Dendritic cell treated with granulocyte-macrophage colony-stimulating factor and Interleukin-4, amounts not matched to agents 40 ng/mL and 50 ng/mL, for 4 days (primary cell): ENCODE results near the gene FHOD3.
"Not testable (repeated sequence)": the region's sequence is repeated elsewhere in the genome, so short reads cannot be mapped to it uniquely, and the experiment has no call there.

Source experiments
- H3K27ac Mint-ChIP-seq: one replicate; pipeline ENCODE4 v1.8.0; 2022; ENCODE audit warnings: mild to moderate bottlenecking, mixed read lengths
- H3K27me3 Mint-ChIP-seq: one replicate; pipeline ENCODE4 v1.8.0; 2022; ENCODE audit warnings: mild to moderate bottlenecking, mixed read lengths
- H3K36me3 Mint-ChIP-seq: one replicate; pipeline ENCODE4 v1.8.0; 2022; ENCODE audit warnings: low read depth, mixed read lengths
- H3K4me1 Mint-ChIP-seq: one replicate; pipeline ENCODE4 v1.8.0; 2022; ENCODE audit warnings: low read depth, mixed read lengths
- H3K4me3 Mint-ChIP-seq: one replicate; pipeline ENCODE4 v1.8.0; 2022; ENCODE audit warnings: mild to moderate bottlenecking, moderate library complexity, mixed read lengths
- H3K9me3 Mint-ChIP-seq: one replicate; pipeline ENCODE4 v1.8.0; 2022; ENCODE audit warnings: mixed read lengths
- intact Hi-C: fragments of 100-400 bp; cut with micrococcal nuclease; formaldehyde crosslinking; loops from one replicate; pipeline ENCODE4 v1.15.0; 2022

The FHOD3 gene

GRCh38 chr18:36757991-36758390, 460.5 kb downstream of the FHOD3 start:
- no peak overlapping the region for H3K27ac Mint-ChIP-seq
- no peaks in the 10 kb centered on the region for H3K27me3 Mint-ChIP-seq
- no peak overlapping the region for H3K4me3 Mint-ChIP-seq
- no peaks in the 10 kb centered on the region for H3K9me3 Mint-ChIP-seq
- intact Hi-C loops = no loop called here
- no peaks in the 10 kb centered on the region for H3K36me3 Mint-ChIP-seq
- H3K4me1 Mint-ChIP-seq = no peaks in the 10 kb centered on the region

GRCh38 chr18:36758623-36759022, 461.1 kb downstream of the FHOD3 start:
- Mint-ChIP-seq H3K4me1 (no peaks in the 10 kb centered on the region), H3K36me3 (no peaks in the 10 kb centered on the region), H3K9me3 (no peaks in the 10 kb centered on the region), H3K27me3 (no peaks in the 10 kb centered on the region), H3K27ac (no peak overlapping the region), H3K4me3 (no peak overlapping the region)
- intact Hi-C loops = no loop called here

- H3K4me3 Mint-ChIP-seq = no peak overlapping the region
- H3K27me3 Mint-ChIP-seq = no peaks in the 10 kb centered on the region
- H3K27ac Mint-ChIP-seq = no peak overlapping the region
- intact Hi-C loops = no loop called here
- H3K9me3 Mint-ChIP-seq = no peaks in the 10 kb centered on the region
- H3K4me1 Mint-ChIP-seq = no peaks in the 10 kb centered on the region
- no peaks in the 10 kb centered on the region for H3K36me3 Mint-ChIP-seq
These were observed 461.8 kb downstream of the FHOD3 start for GRCh38 chr18:36759167-36759776.

- no peaks in the 10 kb centered on the region for H3K36me3 Mint-ChIP-seq
- H3K4me3 Mint-ChIP-seq = no peak overlapping the region
- intact Hi-C loops = no loop called here
- H3K9me3 Mint-ChIP-seq = no peaks in the 10 kb centered on the region
- no peak overlapping the region for H3K27ac Mint-ChIP-seq
- no peaks in the 10 kb centered on the region for H3K4me1 Mint-ChIP-seq
- H3K27me3 Mint-ChIP-seq = no peaks in the 10 kb centered on the region
These were observed 463.1 kb downstream of the FHOD3 start for GRCh38 chr18:36760598-36760997.

GRCh38 chr18:36761186-36761698, 463.7 kb downstream of the FHOD3 start:
- intact Hi-C loops = no loop called here
- Mint-ChIP-seq H3K4me3 (no peak overlapping the region), H3K9me3 (no peaks in the 10 kb centered on the region), H3K36me3 (no peaks in the 10 kb centered on the region), H3K27me3 (no peaks in the 10 kb centered on the region), H3K4me1 (no peaks in the 10 kb centered on the region), H3K27ac (no peak overlapping the region)

- intact Hi-C loops = no loop called here
- Mint-ChIP-seq H3K9me3 (no peaks in the 10 kb centered on the region), H3K27me3 (no peaks in the 10 kb centered on the region), H3K4me3 (no peak overlapping the region), H3K4me1 (no peaks in the 10 kb centered on the region), H3K27ac (no peak overlapping the region), H3K36me3 (no peaks in the 10 kb centered on the region)
These were observed 464.6 kb downstream of the FHOD3 start for GRCh38 chr18:36762074-36762473.

- H3K27ac Mint-ChIP-seq, H3K27me3 Mint-ChIP-seq, H3K4me3 Mint-ChIP-seq, H3K36me3 Mint-ChIP-seq, H3K4me1 Mint-ChIP-seq, H3K9me3 Mint-ChIP-seq, intact Hi-C loops: not testable (repeated sequence)
These were observed 465.5 kb downstream of the FHOD3 start for GRCh38 chr18:36762965-36763364.

GRCh38 chr18:36766836-36767235, 469.3 kb downstream of the FHOD3 start:
- Mint-ChIP-seq H3K27me3 (no peaks in the 10 kb centered on the region), H3K36me3 (no peaks in the 10 kb centered on the region), H3K9me3 (no peaks in the 10 kb centered on the region), H3K27ac (no peak overlapping the region), H3K4me1 (no peaks in the 10 kb centered on the region), H3K4me3 (no peak overlapping the region)
- intact Hi-C loops = no loop called here

- Mint-ChIP-seq H3K9me3 (no peaks in the 10 kb centered on the region), H3K27ac (no peak overlapping the region), H3K36me3 (no peaks in the 10 kb centered on the region), H3K4me3 (no peak overlapping the region), H3K27me3 (no peaks in the 10 kb centered on the region), H3K4me1 (no peaks in the 10 kb centered on the region)
- intact Hi-C loops = no loop called here
These were observed 471.7 kb downstream of the FHOD3 start for GRCh38 chr18:36769172-36769571.

GRCh38 chr18:36769611-36770314, 472.2 kb downstream of the FHOD3 start:
- no peaks in the 10 kb centered on the region for H3K27me3 Mint-ChIP-seq
- no peaks in the 10 kb centered on the region for H3K36me3 Mint-ChIP-seq
- no peaks in the 10 kb centered on the region for H3K4me1 Mint-ChIP-seq
- intact Hi-C loops = no loop called here
- H3K4me3 Mint-ChIP-seq = no peak overlapping the region
- H3K9me3 Mint-ChIP-seq = no peaks in the 10 kb centered on the region
- H3K27ac Mint-ChIP-seq = no peak overlapping the region

GRCh38 chr18:36770315-36770946, 472.9 kb downstream of the FHOD3 start:
- H3K4me3 Mint-ChIP-seq = no peak overlapping the region
- no peaks in the 10 kb centered on the region for H3K36me3 Mint-ChIP-seq
- H3K4me1 Mint-ChIP-seq = no peaks in the 10 kb centered on the region
- H3K27ac Mint-ChIP-seq = no peak overlapping the region
- no peaks in the 10 kb centered on the region for H3K27me3 Mint-ChIP-seq
- intact Hi-C loops = no loop called here
- H3K9me3 Mint-ChIP-seq = no peaks in the 10 kb centered on the region

GRCh38 chr18:36771245-36771644, 473.7 kb downstream of the FHOD3 start:
- H3K4me3 Mint-ChIP-seq = no peak overlapping the region
- H3K9me3 Mint-ChIP-seq = no peaks in the 10 kb centered on the region
- no peaks in the 10 kb centered on the region for H3K27me3 Mint-ChIP-seq
- no peak overlapping the region for H3K27ac Mint-ChIP-seq
- H3K4me1 Mint-ChIP-seq = no peaks in the 10 kb centered on the region
- no peaks in the 10 kb centered on the region for H3K36me3 Mint-ChIP-seq
- intact Hi-C loops = no loop called here

- H3K27me3 Mint-ChIP-seq = no peaks in the 10 kb centered on the region
- no peaks in the 10 kb centered on the region for H3K36me3 Mint-ChIP-seq
- H3K27ac Mint-ChIP-seq = no peak overlapping the region
- H3K9me3 Mint-ChIP-seq = no peaks in the 10 kb centered on the region
- H3K4me3 Mint-ChIP-seq = no peak overlapping the region
- intact Hi-C loops = no loop called here
- H3K4me1 Mint-ChIP-seq = no peaks in the 10 kb centered on the region
These were observed 474.8 kb downstream of the FHOD3 start for GRCh38 chr18:36772241-36772723.

GRCh38 chr18:36775396-36775795, 477.9 kb downstream of the FHOD3 start:
- no peak overlapping the region for H3K27ac Mint-ChIP-seq
- no peaks in the 10 kb centered on the region for H3K4me1 Mint-ChIP-seq
- intact Hi-C loops = no loop called here
- no peaks in the 10 kb centered on the region for H3K9me3 Mint-ChIP-seq
- no peaks in the 10 kb centered on the region for H3K36me3 Mint-ChIP-seq
- no peak overlapping the region for H3K4me3 Mint-ChIP-seq
- no peaks in the 10 kb centered on the region for H3K27me3 Mint-ChIP-seq
